Cardiac septum (tissue), 1 donor: ENCODE data around the gene MYOCOS. TPM values are rescaled to one million over a fixed set of nuclear protein-coding genes. Genes with fewer than 3 reads are reported as not detected.

Experiments
- DNase-seq: peaks from one replicate; pipeline ENCODE4 v3.0.0-alpha.2; 2020; ENCODE audit warnings: low spot score
- intact Hi-C: fragments of 100-400 bp; cut with DNase I; formaldehyde crosslinking; loops from one replicate; pipeline ENCODE4 v1.14.0; 2022
- total RNA-seq: library from RNA; stranded (reverse); fragmentation: NEBNext Ultra II Directional; extraction: Animal tissue kit (Norgen Biotek cat#: 25700); gene quantifications from one replicate; pipeline ENCODE4 v1.2.1, GENCODE V29; 2021
- donor health status: DM: no; HTN: no; CAD: no.

Gene MYOCOS
- total RNA-seq, 1 donor from 2014 or later, result not detected

- intact Hi-C loops, result no loop called here
- DNase-seq, result no peak
These were observed 5.5 kb upstream of the MYOCOS start for GRCh38 chr1:171616586-171616985.

GRCh38 chr1:171623651-171624331, 1.7 kb downstream of the MYOCOS start:
- DNase-seq, result no peak
- intact Hi-C loops, result no loop called here

GRCh38 chr1:171625225-171625624, 3.2 kb downstream of the MYOCOS start:
- intact Hi-C loops, result no loop called here

GRCh38 chr1:171627020-171627419, 5.0 kb downstream of the MYOCOS start:
- no peak for DNase-seq
- intact Hi-C loops, result no loop called here

More at GRCh38 chr1:171625225-171625624, 3.2 kb downstream of the MYOCOS start:
- DNase-seq, result no peak

GRCh38 chr1:171628225-171628624, 6.2 kb downstream of the MYOCOS start:
- intact Hi-C loops, result no loop called here
- no peak for DNase-seq

GRCh38 chr1:171635661-171636060, 13.6 kb downstream of the MYOCOS start:
- DNase-seq, result no peak
- intact Hi-C loops, result no loop called here

GRCh38 chr1:171636141-171636540, 14.1 kb downstream of the MYOCOS start:
- no peak for DNase-seq
- intact Hi-C loops, result no loop called here

GRCh38 chr1:171637928-171638576, 16.0 kb downstream of the MYOCOS start:
- no peak for DNase-seq
- intact Hi-C loops, result no loop called here

GRCh38 chr1:171640225-171640624, 18.2 kb downstream of the MYOCOS start:
- no peak for DNase-seq
- intact Hi-C loops, result loop anchor here (5.0 kb wide), 1 partner anchor 342 kb away; no protein-coding TSS in a partner anchor

- no peak for DNase-seq
- intact Hi-C loops, result loop anchor here (5.0 kb wide), 1 partner anchor 341 kb away; no protein-coding TSS in a partner anchor
These were observed 19.2 kb downstream of the MYOCOS start for GRCh38 chr1:171641076-171641864.

GRCh38 chr1:171642197-171642596, 20.2 kb downstream of the MYOCOS start:
- intact Hi-C loops, result loop anchor here (5.0 kb wide), 1 partner anchor 340 kb away; no protein-coding TSS in a partner anchor
- no peak for DNase-seq

GRCh38 chr1:171643156-171643555, 21.1 kb downstream of the MYOCOS start:
- no peak for DNase-seq
- intact Hi-C loops, result loop anchor here (5.0 kb wide), 1 partner anchor 339 kb away; no protein-coding TSS in a partner anchor

GRCh38 chr1:171644805-171645483, 22.9 kb downstream of the MYOCOS start:
- intact Hi-C loops, result loop anchor here (1.0 to 5.0 kb wide), 4 partner anchors 71 to 337 kb away; partner anchors contain the start of gene METTL13
- peak; percentile 83 for DNase-seq

GRCh38 chr1:171645553-171646248, 23.7 kb downstream of the MYOCOS start:
- peak; percentile 87 for DNase-seq
- intact Hi-C loops, result loop anchor here (1.0 to 5.0 kb wide), 3 partner anchors 71 to 137 kb away; partner anchors contain the start of gene METTL13

GRCh38 chr1:171646249-171646560, 24.2 kb downstream of the MYOCOS start:
- intact Hi-C loops, result loop anchor here (5.0 kb wide), 1 partner anchor 136 kb away; the partner anchor contains the start of gene METTL13
- DNase-seq, result no peak

- DNase-seq, result no peak
- intact Hi-C loops, result no loop called here
These were observed 30.3 kb downstream of the MYOCOS start, which contains the start of gene MYOC for GRCh38 chr1:171652234-171652822. Gene MYOC, minus strand, starts transcription at chr1:171652688. Its CDS starts 77 bp downstream, at chr1:171652611.

- intact Hi-C loops, result loop anchor here (2.0 kb wide), 1 partner anchor 89 kb away; the partner anchor contains the start of gene VAMP4
- DNase-seq, result no peak
These were observed 31.8 kb downstream of the MYOCOS start for GRCh38 chr1:171653796-171654195.

GRCh38 chr1:171654201-171654941, 32.3 kb downstream of the MYOCOS start:
- intact Hi-C loops, result loop anchor here (2.0 kb wide), 1 partner anchor 88 kb away; the partner anchor contains the start of gene VAMP4
- DNase-seq, result no peak
